Colonic mucosa (tissue), 4 donors: ENCODE results near the gene GDF3. TPM values are rescaled to one million over a fixed set of nuclear protein-coding genes. Genes with fewer than 3 reads are reported as not detected.

Experiments
- DNase-seq: peaks from one replicate; pipeline ENCODE4 v3.0.0-alpha.2; 2020
- H3K27ac ChIP-seq: fragments of 200-600 bp; one replicate; pipeline ENCODE4 v1.8.0; 2021
- H3K27me3 ChIP-seq: fragments of 200-600 bp; one replicate; pipeline ENCODE4 v1.8.0; 2021
- H3K36me3 ChIP-seq: fragments of 200-600 bp; one replicate; pipeline ENCODE4 v1.8.0; 2021
- H3K4me1 ChIP-seq: fragments of 200-600 bp; one replicate; pipeline ENCODE4 v1.8.0; 2021; ENCODE audit warnings: mild to moderate bottlenecking
- H3K4me3 ChIP-seq: fragments of 200-600 bp; one replicate; pipeline ENCODE4 v1.8.0; 2021
- H3K9ac ChIP-seq, 2 donors: one replicate each; pipeline ENCODE4 v1.7.0; 2013; ENCODE audit warnings: control low read depth in 2 of 2, low read depth in 2 of 2, low read length in 2 of 2
- H3K9me3 ChIP-seq: fragments of 200-600 bp; one replicate; pipeline ENCODE4 v1.8.0; 2021
- intact Hi-C: fragments of 100-400 bp; cut with DNase I; formaldehyde crosslinking; loops from one replicate; pipeline ENCODE4 v1.14.1; 2022
- total RNA-seq, 2 donors: library from RNA; stranded (reverse); fragmentation: NEBNext Ultra II Directional in 1 of 2; extraction: Animal tissue kit (Norgen Biotek cat#: 25700) in 1 of 2; gene quantifications; one replicate each; pipeline ENCODE4 v1.2.1, GENCODE V29; 2021
- TF ChIP-seq, protein P1 (sequence below): fragments of 200-600 bp; IDR thresholded peaks from one replicate; pipeline ENCODE4 v1.8.0; 2022; ENCODE audit warnings: antibody characterized with exemption, mild to moderate bottlenecking
- donor health status: healthy.
- donor health status: DM: no; HTN: no; CAD: no.
- donor health status: DM: no; HTN: no; CAD: no.

Gene GDF3
- total RNA-seq, 2 donors from 2014 or later: not detected

DNA sequence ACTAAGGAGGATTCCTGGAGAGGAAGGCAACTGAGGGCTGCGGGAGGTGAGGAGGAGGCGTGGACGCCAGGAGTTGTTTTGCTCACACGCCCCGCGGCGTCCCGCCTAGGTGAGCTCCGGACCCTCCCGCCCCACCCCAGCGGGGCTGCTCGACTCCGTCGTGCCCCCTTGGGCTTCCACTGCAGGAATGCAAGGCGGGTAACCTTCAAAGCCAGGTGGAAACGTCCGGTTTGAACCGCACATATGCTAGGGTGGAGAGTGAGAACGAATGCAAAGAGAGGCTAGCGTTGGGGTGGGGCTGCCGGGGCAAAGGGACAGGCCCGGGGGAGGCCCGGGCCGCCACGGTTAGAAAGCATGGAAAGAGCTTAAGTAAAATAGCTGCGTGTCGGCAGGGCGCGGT lies 10.3 kb upstream of the GDF3 start:
- Histone ChIP-seq H3K9me3 (no peaks in the 10 kb centered on the region), H3K4me3 (no peak overlapping the region), H3K4me1 (no peaks in the 10 kb centered on the region), H3K27ac (no peak overlapping the region), H3K27me3 (no peaks in the 10 kb centered on the region), H3K36me3 (no peaks in the 10 kb centered on the region), H3K9ac (no peak overlapping the region)
- intact Hi-C loops: no loop called here
- DNase-seq: no peak
- TF ChIP-seq, protein P1, sequence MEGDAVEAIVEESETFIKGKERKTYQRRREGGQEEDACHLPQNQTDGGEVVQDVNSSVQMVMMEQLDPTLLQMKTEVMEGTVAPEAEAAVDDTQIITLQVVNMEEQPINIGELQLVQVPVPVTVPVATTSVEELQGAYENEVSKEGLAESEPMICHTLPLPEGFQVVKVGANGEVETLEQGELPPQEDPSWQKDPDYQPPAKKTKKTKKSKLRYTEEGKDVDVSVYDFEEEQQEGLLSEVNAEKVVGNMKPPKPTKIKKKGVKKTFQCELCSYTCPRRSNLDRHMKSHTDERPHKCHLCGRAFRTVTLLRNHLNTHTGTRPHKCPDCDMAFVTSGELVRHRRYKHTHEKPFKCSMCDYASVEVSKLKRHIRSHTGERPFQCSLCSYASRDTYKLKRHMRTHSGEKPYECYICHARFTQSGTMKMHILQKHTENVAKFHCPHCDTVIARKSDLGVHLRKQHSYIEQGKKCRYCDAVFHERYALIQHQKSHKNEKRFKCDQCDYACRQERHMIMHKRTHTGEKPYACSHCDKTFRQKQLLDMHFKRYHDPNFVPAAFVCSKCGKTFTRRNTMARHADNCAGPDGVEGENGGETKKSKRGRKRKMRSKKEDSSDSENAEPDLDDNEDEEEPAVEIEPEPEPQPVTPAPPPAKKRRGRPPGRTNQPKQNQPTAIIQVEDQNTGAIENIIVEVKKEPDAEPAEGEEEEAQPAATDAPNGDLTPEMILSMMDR: no peak

DNA sequence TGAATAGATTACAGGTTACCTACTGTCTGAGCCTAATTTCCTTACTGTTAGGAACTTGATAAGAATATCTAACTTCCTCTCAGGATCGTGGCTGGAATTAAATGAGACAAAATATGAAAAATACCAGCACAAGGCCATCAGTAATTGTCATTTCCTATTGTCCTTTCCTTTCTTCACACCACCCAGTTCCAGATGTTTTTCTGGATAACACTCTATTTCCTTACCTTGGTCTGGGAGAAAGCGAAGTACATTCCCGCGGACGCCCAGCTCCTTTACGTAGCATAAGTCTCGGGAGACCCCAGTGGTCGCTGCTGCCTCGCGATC lies 376 bp downstream of the GDF3 start:
- Histone ChIP-seq H3K4me3 (no peak overlapping the region), H3K36me3 (no peaks in the 10 kb centered on the region), H3K27me3 (no peaks in the 10 kb centered on the region), H3K9me3 (no peaks in the 10 kb centered on the region), H3K4me1 (no peaks in the 10 kb centered on the region), H3K27ac (no peak overlapping the region), H3K9ac (no peak overlapping the region)
- no peak for DNase-seq
- TF ChIP-seq, protein P1: no peak
- intact Hi-C loops: no loop called here

DNA sequence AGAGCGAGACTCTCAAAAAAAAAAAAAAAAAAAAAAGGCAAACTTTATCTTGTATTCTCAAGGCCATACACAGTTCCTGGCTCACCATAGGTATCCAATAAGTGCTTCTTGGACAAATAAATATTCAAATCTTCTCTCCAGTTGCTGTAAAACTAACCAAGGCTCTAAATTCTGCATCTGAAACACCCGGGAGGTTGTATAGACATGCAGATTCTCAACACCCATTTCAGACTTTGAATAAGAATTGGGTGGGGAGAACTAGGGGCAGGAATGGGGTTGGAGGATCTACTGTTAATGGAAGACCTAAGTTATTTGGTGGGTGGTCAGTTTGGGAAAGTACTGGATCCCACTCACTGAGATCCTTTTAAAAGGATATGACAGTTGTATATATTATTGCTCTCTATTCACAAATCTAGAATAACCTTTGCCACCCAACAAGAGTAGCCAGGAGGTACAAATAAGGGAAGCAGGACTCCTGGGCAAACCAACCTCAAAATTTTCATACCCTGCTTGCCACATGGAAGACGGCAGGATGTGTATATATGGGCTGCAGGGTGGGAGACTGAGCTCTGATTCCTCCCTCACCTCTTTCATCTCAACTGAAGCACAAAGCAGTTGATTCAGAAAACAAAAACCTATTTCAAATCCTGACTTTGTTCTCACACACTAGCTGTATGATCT lies 879 bp downstream of the GDF3 start:
- no peaks in the 10 kb centered on the region for H3K36me3 ChIP-seq
- H3K4me3 ChIP-seq: no peak overlapping the region
- no peak overlapping the region for H3K27ac ChIP-seq
- no peaks in the 10 kb centered on the region for H3K27me3 ChIP-seq
- intact Hi-C loops: no loop called here
- H3K9ac ChIP-seq: no peak overlapping the region
- DNase-seq: no peak
- H3K4me1 ChIP-seq: no peaks in the 10 kb centered on the region
- TF ChIP-seq, protein P1: no peak
- no peaks in the 10 kb centered on the region for H3K9me3 ChIP-seq

DNA sequence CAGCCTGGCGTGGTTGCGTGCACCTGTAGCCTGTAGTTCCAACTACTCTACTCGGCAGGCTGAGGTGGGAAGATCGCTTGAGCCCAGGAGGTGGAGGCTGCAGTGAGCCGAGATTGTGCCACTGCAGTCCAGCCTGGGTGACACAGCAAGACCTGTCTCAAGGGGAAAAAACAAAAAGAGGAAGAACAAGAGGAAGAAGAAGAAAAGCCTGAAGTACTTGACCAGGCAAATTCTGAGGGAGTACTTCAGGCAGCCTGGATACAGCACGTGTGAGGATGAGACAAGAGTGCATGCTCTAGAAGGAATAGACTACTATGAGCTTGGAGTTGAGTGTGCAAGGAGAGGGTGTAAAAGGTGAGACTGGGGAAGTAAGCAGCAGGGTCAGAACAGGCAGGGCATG lies 1.8 kb downstream of the GDF3 start:
- Histone ChIP-seq H3K27ac (no peak overlapping the region), H3K4me3 (no peak overlapping the region), H3K36me3 (no peaks in the 10 kb centered on the region), H3K27me3 (no peaks in the 10 kb centered on the region), H3K9ac (no peak overlapping the region), H3K9me3 (no peaks in the 10 kb centered on the region), H3K4me1 (no peaks in the 10 kb centered on the region)
- intact Hi-C loops: no loop called here
- TF ChIP-seq, protein P1: no peak
- DNase-seq: no peak

DNA sequence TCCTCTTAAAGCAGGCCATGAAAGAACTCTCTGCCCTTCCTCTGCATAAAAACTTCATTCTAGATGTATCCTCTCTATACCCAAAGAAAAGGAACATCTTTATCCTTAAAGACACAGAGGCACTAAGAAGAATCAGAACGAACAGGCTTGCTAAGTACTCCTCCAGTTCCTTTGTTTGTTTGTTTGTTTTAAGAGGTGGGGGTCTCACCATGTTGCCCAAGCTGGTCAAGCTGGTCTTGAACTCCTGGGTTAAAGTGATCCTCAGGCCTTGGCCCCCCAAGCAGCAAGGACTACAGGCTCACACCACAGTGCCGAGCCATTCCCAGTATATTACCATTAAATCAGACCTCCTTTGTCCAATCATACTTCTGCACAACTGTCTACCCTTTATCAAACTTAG lies 14.0 kb downstream of the GDF3 start:
- TF ChIP-seq, protein P1: no peak
- intact Hi-C loops: no loop called here
- Histone ChIP-seq H3K4me3 (no peak overlapping the region), H3K27ac (no peak overlapping the region), H3K9ac (no peak overlapping the region), H3K4me1 (no peaks in the 10 kb centered on the region), H3K9me3 (no peaks in the 10 kb centered on the region), H3K36me3 (no peaks in the 10 kb centered on the region), H3K27me3 (no peaks in the 10 kb centered on the region)
- DNase-seq: no peak
